Panc1 (cell line): ENCODE measurements around the gene ERN1. TPM values are rescaled to one million over a fixed set of nuclear protein-coding genes. Genes with fewer than 3 reads are reported as not detected.

Experiments used
- ATAC-seq: fragments of 200-7000 bp; cut with Tn5 transposase; 2 replicates; pipeline ENCODE4 v1.9.1; 2020; ENCODE audit warnings: mild to moderate bottlenecking, moderate library complexity
- BruUV-seq: library from RNA; stranded (reverse); fragments of 400-500 nt; replicated peaks from 2 replicates; lab custom pipeline; 2021; lab: Mats Ljungman, UMichigan
- CTCF ChIA-PET: fragments of 300-600 bp; sonication (Branson Sonifier 250); formaldehyde crosslinking; loops from one replicate; lab custom pipeline; 2022; ENCODE audit warnings: antibody characterized with exemption; lab: Charles Lee
- POLR2A ChIA-PET: fragments of 300-600 bp; sonication (Branson Sonifier 250); formaldehyde crosslinking; loops from one replicate; lab custom pipeline; 2022; ENCODE audit warnings: antibody characterized with exemption; lab: Charles Lee
- DNase-seq: peaks from one replicate; pipeline ENCODE4 v3.0.0-alpha.2; 2010; ENCODE audit warnings: low read depth, low spot score
- H3K27ac ChIP-seq: 2 replicates; pipeline ENCODE4 v1.5.1; 2011; ENCODE audit warnings: mild to moderate bottlenecking, low read length, inconsistent platforms
- H3K27me3 ChIP-seq: fragments of 200-500 bp; sonication (Bioruptor generic); 2 replicates; pipeline ENCODE4 v1.6.0; 2014; ENCODE audit warnings: low read length, inconsistent platforms; ENCODE audit not compliant: control insufficient read depth, insufficient read depth
- H3K36me3 ChIP-seq: fragments of 200-500 bp; sonication (Bioruptor generic); 2 replicates; pipeline ENCODE4 v1.5.1; 2014; ENCODE audit warnings: inconsistent platforms, mild to moderate bottlenecking, low read length, moderate library complexity; ENCODE audit not compliant: control insufficient read depth, insufficient read depth
- H3K4me1 ChIP-seq: 2 replicates; pipeline ENCODE4 v1.5.1; 2011; ENCODE audit warnings: inconsistent platforms, mild to moderate bottlenecking, low read length, moderate library complexity; ENCODE audit not compliant: control insufficient read depth, insufficient read depth
- H3K4me3 ChIP-seq, 2 experiments: 2 replicates each; pipeline ENCODE4 v1.5.1; 2011 to 2012; ENCODE audit warnings: low read depth in 2 of 2, low read length in 2 of 2, mild to moderate bottlenecking in 2 of 2, inconsistent platforms in 1 of 2, moderate library complexity in 1 of 2
- H3K9me3 ChIP-seq: fragments of 200-500 bp; sonication (Bioruptor generic); 2 replicates; pipeline ENCODE4 v1.5.1; 2014; ENCODE audit warnings: low read depth, mild to moderate bottlenecking, inconsistent platforms, low read length, moderate library complexity; ENCODE audit not compliant: control insufficient read depth, insufficient read depth
- POLR2AphosphoS5 ChIP-seq: IDR thresholded peaks from 2 replicates; pipeline ENCODE4 v1.6.1; 2012; ENCODE audit warnings: mild to moderate bottlenecking, low read depth, low read length, moderate library complexity
- SIN3A ChIP-seq: IDR thresholded peaks from 2 replicates; pipeline ENCODE4 v1.6.1; 2012; ENCODE audit warnings: low read depth, mild to moderate bottlenecking, low read length, moderate library complexity, borderline replicate concordance; ENCODE audit not compliant: insufficient read depth
- TCF7L2 ChIP-seq: IDR thresholded peaks from 2 replicates; pipeline ENCODE4 v1.6.1; 2011; ENCODE audit warnings: mild to moderate bottlenecking, low read depth, low read length, inconsistent platforms
- in situ Hi-C: cut with HindIII; loops from 2 replicates; pipeline ENCODE4 v1.10.0; 2016; ENCODE audit warnings: low sequenced_read_pairs, low pct_unique_long_range_greater_than_20kb
- intact Hi-C: fragments of 100-400 bp; cut with micrococcal nuclease; formaldehyde crosslinking; loops from one replicate; pipeline ENCODE4 v1.10.0; 2022; ENCODE audit not compliant: unreplicated experiment
- total RNA-seq: library from RNA; stranded (reverse); gene quantifications from one replicate; pipeline ENCODE4 v1.2.1, GENCODE V29; 2021; ENCODE audit not compliant: unreplicated experiment
- TF ChIP-seq, protein P1 (sequence below): fragments of 450-650 bp; IDR thresholded peaks from 2 replicates; pipeline ENCODE4 v1.5.1; 2017; ENCODE audit warnings: mild to moderate bottlenecking
- TF ChIP-seq, protein P2 (sequence below), 2 experiments: IDR thresholded peaks; 2 replicates each; pipeline ENCODE4 v1.6.1; 2011 to 2012; ENCODE audit warnings: low read depth in 2 of 2, control low read depth in 1 of 2, low read length in 1 of 2, mild to moderate bottlenecking in 1 of 2, moderate library complexity in 1 of 2; ENCODE audit not compliant: insufficient read depth in 1 of 2

ERN1 gene
- total RNA-seq, 1 experiment from 2014 or later = 12.1 TPM

DNA sequence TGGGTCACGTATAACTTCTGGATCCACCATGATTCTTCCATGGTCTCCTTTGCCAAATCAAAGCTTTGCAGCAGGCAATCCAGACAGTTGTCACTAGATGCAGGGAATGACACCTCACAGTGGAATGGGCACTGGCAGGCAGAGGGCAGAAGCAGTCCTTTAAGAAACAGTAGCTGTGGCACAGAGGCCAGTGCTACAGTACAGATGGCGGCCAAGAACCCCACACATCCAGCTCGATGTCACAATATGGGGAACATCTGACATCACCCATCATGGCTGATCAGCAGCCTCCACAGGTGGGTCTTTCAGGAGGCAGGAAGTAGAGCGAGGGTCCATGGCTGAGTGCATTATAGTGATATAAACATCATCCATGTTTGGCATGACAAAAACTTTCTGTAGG, 18.8 kb upstream of the ERN1 start:
- ChIA-PET POLR2A (interaction anchor here (1.2 kb wide), 1 partner anchor 134 kb away, joined by 5 read pairs; no protein-coding TSS in a partner anchor), CTCF (interaction anchor here (0.6 to 1.2 kb wide), 2 partner anchors 133 to 229 kb away, joined by 3 to 6 read pairs; no protein-coding TSS in a partner anchor)
- Histone ChIP-seq H3K27ac (peak overlapping the region; percentile 93; the same call in 1 of the 2 replicates), H3K36me3 (peaks cover 5% of the 10 kb centered on the region), H3K4me3 (no peak overlapping the region), H3K27me3 (no peaks in the 10 kb centered on the region), H3K4me1 (peaks cover 10% of the 10 kb centered on the region), H3K9me3 (no peaks in the 10 kb centered on the region)
- in situ Hi-C loops (no loop called here), intact Hi-C loops (loop anchor here (5.0 kb wide), 1 partner anchor 134 kb away; no protein-coding TSS in a partner anchor)
- 0 out of 2 replicates have a peak, but pooled peaks have one; percentile 28 for ATAC-seq
- no peak for TF ChIP-seq POLR2AphosphoS5
- TF ChIP-seq SIN3A = no peak
- no TSS peak for BruUV-seq
- DNase-seq = no peak

DNA sequence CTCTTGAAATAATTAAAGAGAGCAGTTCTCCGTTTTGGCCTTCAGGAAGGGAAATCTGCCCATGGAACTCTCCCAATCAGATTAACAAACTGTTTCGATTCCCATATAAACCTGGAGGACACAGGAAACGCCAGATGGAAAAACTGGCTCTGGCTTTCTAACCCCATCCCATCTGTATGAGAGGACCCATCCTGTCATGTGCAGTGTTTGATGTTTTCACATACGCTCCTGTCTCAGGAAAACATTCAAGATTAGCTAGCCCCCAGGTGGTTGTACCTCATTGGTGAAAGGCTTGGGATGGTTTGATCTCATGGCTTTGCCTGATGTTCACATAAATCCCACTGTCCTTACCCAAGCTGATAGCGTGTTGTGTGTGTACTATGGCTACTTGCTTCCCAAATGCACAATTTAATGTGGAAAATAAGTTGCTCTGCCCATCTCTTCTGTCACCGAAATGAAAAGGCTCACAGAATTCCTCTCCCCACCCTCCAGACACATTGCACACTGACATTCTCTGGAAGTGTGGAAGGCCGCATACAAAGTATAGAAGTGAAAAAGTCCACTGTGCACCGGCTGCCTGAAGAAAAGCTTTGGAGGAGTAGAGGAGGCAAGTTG, 18.2 kb upstream of the ERN1 start:
- in situ Hi-C loops = no loop called here
- 0 out of 2 replicates have a peak, but pooled peaks have one; percentile 1 for ATAC-seq
- BruUV-seq = no TSS peak
- H3K4me3 ChIP-seq = no peak overlapping the region
- TF ChIP-seq, protein P1, sequence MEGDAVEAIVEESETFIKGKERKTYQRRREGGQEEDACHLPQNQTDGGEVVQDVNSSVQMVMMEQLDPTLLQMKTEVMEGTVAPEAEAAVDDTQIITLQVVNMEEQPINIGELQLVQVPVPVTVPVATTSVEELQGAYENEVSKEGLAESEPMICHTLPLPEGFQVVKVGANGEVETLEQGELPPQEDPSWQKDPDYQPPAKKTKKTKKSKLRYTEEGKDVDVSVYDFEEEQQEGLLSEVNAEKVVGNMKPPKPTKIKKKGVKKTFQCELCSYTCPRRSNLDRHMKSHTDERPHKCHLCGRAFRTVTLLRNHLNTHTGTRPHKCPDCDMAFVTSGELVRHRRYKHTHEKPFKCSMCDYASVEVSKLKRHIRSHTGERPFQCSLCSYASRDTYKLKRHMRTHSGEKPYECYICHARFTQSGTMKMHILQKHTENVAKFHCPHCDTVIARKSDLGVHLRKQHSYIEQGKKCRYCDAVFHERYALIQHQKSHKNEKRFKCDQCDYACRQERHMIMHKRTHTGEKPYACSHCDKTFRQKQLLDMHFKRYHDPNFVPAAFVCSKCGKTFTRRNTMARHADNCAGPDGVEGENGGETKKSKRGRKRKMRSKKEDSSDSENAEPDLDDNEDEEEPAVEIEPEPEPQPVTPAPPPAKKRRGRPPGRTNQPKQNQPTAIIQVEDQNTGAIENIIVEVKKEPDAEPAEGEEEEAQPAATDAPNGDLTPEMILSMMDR = no peak
- TF ChIP-seq, protein P2, sequence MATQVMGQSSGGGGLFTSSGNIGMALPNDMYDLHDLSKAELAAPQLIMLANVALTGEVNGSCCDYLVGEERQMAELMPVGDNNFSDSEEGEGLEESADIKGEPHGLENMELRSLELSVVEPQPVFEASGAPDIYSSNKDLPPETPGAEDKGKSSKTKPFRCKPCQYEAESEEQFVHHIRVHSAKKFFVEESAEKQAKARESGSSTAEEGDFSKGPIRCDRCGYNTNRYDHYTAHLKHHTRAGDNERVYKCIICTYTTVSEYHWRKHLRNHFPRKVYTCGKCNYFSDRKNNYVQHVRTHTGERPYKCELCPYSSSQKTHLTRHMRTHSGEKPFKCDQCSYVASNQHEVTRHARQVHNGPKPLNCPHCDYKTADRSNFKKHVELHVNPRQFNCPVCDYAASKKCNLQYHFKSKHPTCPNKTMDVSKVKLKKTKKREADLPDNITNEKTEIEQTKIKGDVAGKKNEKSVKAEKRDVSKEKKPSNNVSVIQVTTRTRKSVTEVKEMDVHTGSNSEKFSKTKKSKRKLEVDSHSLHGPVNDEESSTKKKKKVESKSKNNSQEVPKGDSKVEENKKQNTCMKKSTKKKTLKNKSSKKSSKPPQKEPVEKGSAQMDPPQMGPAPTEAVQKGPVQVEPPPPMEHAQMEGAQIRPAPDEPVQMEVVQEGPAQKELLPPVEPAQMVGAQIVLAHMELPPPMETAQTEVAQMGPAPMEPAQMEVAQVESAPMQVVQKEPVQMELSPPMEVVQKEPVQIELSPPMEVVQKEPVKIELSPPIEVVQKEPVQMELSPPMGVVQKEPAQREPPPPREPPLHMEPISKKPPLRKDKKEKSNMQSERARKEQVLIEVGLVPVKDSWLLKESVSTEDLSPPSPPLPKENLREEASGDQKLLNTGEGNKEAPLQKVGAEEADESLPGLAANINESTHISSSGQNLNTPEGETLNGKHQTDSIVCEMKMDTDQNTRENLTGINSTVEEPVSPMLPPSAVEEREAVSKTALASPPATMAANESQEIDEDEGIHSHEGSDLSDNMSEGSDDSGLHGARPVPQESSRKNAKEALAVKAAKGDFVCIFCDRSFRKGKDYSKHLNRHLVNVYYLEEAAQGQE (IDR thresholded peaks at IDR 0.05; ENCODE audit: insufficient read depth in 1 of 2, low read depth in 2 of 2, low read length in 1 of 2) = no peak
- TF ChIP-seq SIN3A (no peak), POLR2AphosphoS5 (no peak), TCF7L2 (no peak)
- peaks cover 5% of the 10 kb centered on the region for H3K36me3 ChIP-seq
- intact Hi-C loops = loop anchor here (5.0 kb wide), 1 partner anchor 134 kb away; no protein-coding TSS in a partner anchor
- peaks cover 10% of the 10 kb centered on the region for H3K4me1 ChIP-seq
- POLR2A ChIA-PET = interaction anchor here (1.2 kb wide), 1 partner anchor 134 kb away, joined by 5 read pairs; no protein-coding TSS in a partner anchor
- no peak for DNase-seq
- peak overlapping the region; percentile 93 for H3K27ac ChIP-seq
- H3K9me3 ChIP-seq = no peaks in the 10 kb centered on the region
- CTCF ChIA-PET = interaction anchor here (1.2 kb wide), 1 partner anchor 134 kb away, joined by 6 read pairs; no protein-coding TSS in a partner anchor
- no peaks in the 10 kb centered on the region for H3K27me3 ChIP-seq
